Activated B cell treated with CpG ODN at 0.5 μM for 24 hours (primary cell): ENCODE results near the gene LCN2. TPM values are rescaled to one million over a fixed set of nuclear protein-coding genes. Genes with fewer than 3 reads are reported as not detected.
"Not testable (repeated sequence)": the region's sequence is repeated elsewhere in the genome, so short reads cannot be mapped to it uniquely, and the experiment has no call there.

Experiments used
- ATAC-seq: fragments of 200-7000 bp; cut with Tn5 transposase; one replicate; pipeline ENCODE4 v1.10.0; 2021; ENCODE audit warnings: low read depth, mild to moderate bottlenecking, moderate library complexity
- CTCF ChIA-PET: fragments of 350-600 bp; sonication (Branson Sonifier 250); formaldehyde crosslinking; loops from one replicate; lab custom pipeline; 2021; ENCODE audit warnings: antibody characterized with exemption; lab: Charles Lee
- POLR2A ChIA-PET: fragments of 350-600 bp; sonication (Branson Sonifier 250); formaldehyde crosslinking; loops from one replicate; lab custom pipeline; 2021; ENCODE audit warnings: antibody characterized with exemption; lab: Charles Lee
- DNase-seq: peaks from one replicate; pipeline ENCODE4 v3.0.0; 2022
- H3K27ac Mint-ChIP-seq: one replicate; pipeline ENCODE4 v1.8.0; 2020; ENCODE audit warnings: mixed read lengths
- H3K27me3 Mint-ChIP-seq: one replicate; pipeline ENCODE4 v1.8.0; 2021; ENCODE audit warnings: mixed read lengths
- H3K36me3 Mint-ChIP-seq: one replicate; pipeline ENCODE4 v1.8.0; 2021; ENCODE audit warnings: low read depth, mixed read lengths
- H3K4me1 Mint-ChIP-seq: one replicate; pipeline ENCODE4 v1.8.0; 2021; ENCODE audit warnings: mixed read lengths
- H3K4me3 Mint-ChIP-seq: one replicate; pipeline ENCODE4 v1.8.0; 2020; ENCODE audit warnings: mild to moderate bottlenecking, mixed read lengths
- H3K9me3 Mint-ChIP-seq: one replicate; pipeline ENCODE4 v1.8.0; 2020; ENCODE audit warnings: mixed read lengths
- CTCF ChIP-seq: fragments of 200-600 bp; IDR thresholded peaks from one replicate; pipeline ENCODE4 v1.8.0; 2022; ENCODE audit warnings: antibody characterized with exemption, mild to moderate bottlenecking
- intact Hi-C: fragments of 100-400 bp; cut with micrococcal nuclease; formaldehyde crosslinking; loops from one replicate; pipeline ENCODE4 v1.15.1; 2024
- total RNA-seq: library from RNA; stranded (reverse); gene quantifications from 2 replicates; pipeline ENCODE4 v1.2.3, GENCODE V29; 2022

LCN2 gene
- total RNA-seq, 1 donor from 2014 or later: not detected

GRCh38 chr9:128180001-128180400, 30.7 kb downstream of the LCN2 start:
- no peaks in the 10 kb centered on the region for H3K27me3 Mint-ChIP-seq

GRCh38 chr9:128180447-128180846, 31.2 kb downstream of the LCN2 start:
- Mint-ChIP-seq H3K27ac (no peak overlapping the region), H3K36me3 (peaks cover 67% of the 10 kb centered on the region), H3K9me3 (no peaks in the 10 kb centered on the region), H3K4me3 (no peak overlapping the region), H3K4me1 (no peaks in the 10 kb centered on the region), H3K27me3 (no peaks in the 10 kb centered on the region)
- POLR2A ChIA-PET: no interaction called here
- TF ChIP-seq CTCF: no peak
- intact Hi-C loops: no loop called here
- DNase-seq (no peak), ATAC-seq (no peak)
- CTCF ChIA-PET: no interaction called here

More at GRCh38 chr9:128180001-128180400, 30.7 kb downstream of the LCN2 start:
- H3K4me1 Mint-ChIP-seq: no peaks in the 10 kb centered on the region
- no peak for TF ChIP-seq CTCF
- no peak for ATAC-seq
- H3K4me3 Mint-ChIP-seq: no peak overlapping the region
- no peak for DNase-seq
- H3K9me3 Mint-ChIP-seq: no peaks in the 10 kb centered on the region
- no peak overlapping the region for H3K27ac Mint-ChIP-seq
- ChIA-PET CTCF (no interaction called here), POLR2A (no interaction called here)
- intact Hi-C loops: no loop called here
- H3K36me3 Mint-ChIP-seq: peaks cover 67% of the 10 kb centered on the region

- H3K9me3 Mint-ChIP-seq, H3K4me3 Mint-ChIP-seq, CTCF ChIA-PET, H3K27ac Mint-ChIP-seq, H3K27me3 Mint-ChIP-seq, POLR2A ChIA-PET, H3K4me1 Mint-ChIP-seq, intact Hi-C loops, ATAC-seq, DNase-seq: not testable (repeated sequence)
- peaks cover 66% of the 10 kb centered on the region for H3K36me3 Mint-ChIP-seq
Measured at GRCh38 chr9:128181480-128181879, 32.2 kb downstream of the LCN2 start.

GRCh38 chr9:128182893-128183588, 33.8 kb downstream of the LCN2 start:
- Mint-ChIP-seq H3K27ac (no peak overlapping the region), H3K4me3 (no peak overlapping the region), H3K27me3 (no peaks in the 10 kb centered on the region), H3K4me1 (peaks cover under 1% of the 10 kb centered on the region), H3K9me3 (no peaks in the 10 kb centered on the region), H3K36me3 (peaks cover 70% of the 10 kb centered on the region)
- no peak for ATAC-seq
- intact Hi-C loops: no loop called here
- no peak for DNase-seq
- ChIA-PET CTCF (no interaction called here), POLR2A (interaction anchor here (0.5 kb wide), 1 partner anchor 10 kb away, joined by 4 read pairs; no protein-coding TSS in a partner anchor)
- TF ChIP-seq CTCF: no peak

GRCh38 chr9:128185979-128186965, 37.0 kb downstream of the LCN2 start:
- CTCF ChIA-PET: no interaction called here
- Mint-ChIP-seq H3K9me3 (no peaks in the 10 kb centered on the region), H3K36me3 (peaks cover 59% of the 10 kb centered on the region), H3K4me1 (peaks cover 16% of the 10 kb centered on the region), H3K4me3 (no peak overlapping the region), H3K27ac (no peak overlapping the region), H3K27me3 (no peaks in the 10 kb centered on the region)
- intact Hi-C loops: no loop called here
- POLR2A ChIA-PET: interaction anchor here (0.5 to 1.4 kb wide), 2 partner anchors 26 to 261 kb away, joined by 4 to 7 read pairs; partner anchors contain the start of gene BBLN
- DNase-seq: no peak
- no peak for ATAC-seq
- TF ChIP-seq CTCF: no peak
